Hepatocyte (in vitro differentiated cells): Measurements from ENCODE around the gene CNDP1. TPM values are rescaled to one million over a fixed set of nuclear protein-coding genes. Genes with fewer than 3 reads are reported as not detected.
A peak's percentile ranks its signal among the peaks of the same experiment; 100 is the strongest.
"Not testable (repeated sequence)": the region's sequence is repeated elsewhere in the genome, so short reads cannot be mapped to it uniquely, and the experiment has no call there.

Experiments used
- DNase-seq: peaks from one replicate; pipeline ENCODE4 v3.0.0-alpha.2; 2016; ENCODE audit warnings: low spot score
- H2AFZ ChIP-seq: fragments of 200-600 bp; sonication (generic); 2 replicates; pipeline ENCODE4 v1.6.0; 2016; ENCODE audit warnings: antibody characterized with exemption, mild to moderate bottlenecking
- H3K27ac ChIP-seq: fragments of 200-600 bp; sonication (generic); 2 replicates; pipeline ENCODE4 v1.5.1; 2016; ENCODE audit warnings: mild to moderate bottlenecking
- H3K27me3 ChIP-seq: fragments of 200-600 bp; sonication (generic); 2 replicates; pipeline ENCODE4 v1.6.1; 2016
- H3K36me3 ChIP-seq: fragments of 200-600 bp; sonication (generic); replicated peaks from 2 replicates; pipeline ENCODE4 v1.5.1; 2016; ENCODE audit warnings: low read depth; ENCODE audit not compliant: insufficient read depth
- H3K4me1 ChIP-seq: fragments of 200-600 bp; sonication (generic); 2 replicates; pipeline ENCODE4 v1.5.1; 2016; ENCODE audit warnings: mild to moderate bottlenecking, moderate library complexity; ENCODE audit not compliant: insufficient read depth
- H3K4me2 ChIP-seq: fragments of 200-600 bp; sonication (generic); 2 replicates; pipeline ENCODE4 v1.6.0; 2016
- H3K4me3 ChIP-seq: fragments of 200-600 bp; sonication (generic); 2 replicates; pipeline ENCODE4 v1.5.1; 2016; ENCODE audit warnings: mild to moderate bottlenecking
- H3K79me2 ChIP-seq: fragments of 200-600 bp; sonication (generic); 2 replicates; pipeline ENCODE4 v1.6.0; 2017; ENCODE audit warnings: mild to moderate bottlenecking
- H3K9me2 ChIP-seq: fragments of 200-600 bp; sonication (generic); replicated peaks from 2 replicates; pipeline ENCODE4 v1.6.0; 2017; ENCODE audit warnings: mild to moderate bottlenecking; ENCODE audit not compliant: insufficient read depth
- H3K9me3 ChIP-seq: fragments of 200-600 bp; sonication (generic); 2 replicates; pipeline ENCODE4 v1.5.1; 2016; ENCODE audit warnings: low read depth, mild to moderate bottlenecking
- H4K20me1 ChIP-seq: fragments of 200-600 bp; sonication (generic); 2 replicates; pipeline ENCODE4 v1.6.0; 2016; ENCODE audit warnings: mild to moderate bottlenecking; ENCODE audit not compliant: insufficient read depth, poor library complexity, severe bottlenecking
- EZH2 ChIP-seq: fragments of 200-600 bp; sonication (generic); IDR thresholded peaks from 2 replicates; pipeline ENCODE4 v1.6.1; 2016; ENCODE audit warnings: antibody characterized with exemption, mild to moderate bottlenecking, borderline replicate concordance
- EZH2phosphoT487 ChIP-seq: fragments of 200-600 bp; sonication (generic); IDR thresholded peaks from one replicate; pipeline ENCODE4 v1.6.1; 2018; ENCODE audit warnings: antibody characterized with exemption, mild to moderate bottlenecking, low read depth, moderate library complexity; ENCODE audit not compliant: unreplicated experiment, severe bottlenecking
- WGBS: methylation state at CpG from one replicate; pipeline ENCODE4 v1.1.6; 2016; ENCODE audit warnings: low lambda C conversion rate; ENCODE audit errors: missing lambda C conversion rate; 5-methylcytosine and 5-hydroxymethylcytosine counted together
- polyA plus RNA-seq: library from polyadenylated mRNA; unstranded; fragments of >200 nt; fragmentation: Nextera tagmentation; extraction: Ambion mirVana; gene quantifications from 2 replicates; pipeline ENCODE4 v1.2.1, GENCODE V29; 2016
- total RNA-seq: library from RNA; depleted of rRNA; stranded (reverse); fragments of >200 nt; gene quantifications from 2 replicates; pipeline ENCODE4 v1.2.3, GENCODE V29; 2014
- TF ChIP-seq, protein P1 (sequence below): fragments of 200-600 bp; sonication (generic); IDR thresholded peaks from 2 replicates; pipeline ENCODE4 v1.5.1; 2016; ENCODE audit warnings: antibody characterized with exemption, mild to moderate bottlenecking; ENCODE audit not compliant: poor library complexity

The CNDP1 gene
- total and polyA plus RNA-seq, 2 experiments from 2014 or later: 0.74 TPM; not detected in 1

DNA sequence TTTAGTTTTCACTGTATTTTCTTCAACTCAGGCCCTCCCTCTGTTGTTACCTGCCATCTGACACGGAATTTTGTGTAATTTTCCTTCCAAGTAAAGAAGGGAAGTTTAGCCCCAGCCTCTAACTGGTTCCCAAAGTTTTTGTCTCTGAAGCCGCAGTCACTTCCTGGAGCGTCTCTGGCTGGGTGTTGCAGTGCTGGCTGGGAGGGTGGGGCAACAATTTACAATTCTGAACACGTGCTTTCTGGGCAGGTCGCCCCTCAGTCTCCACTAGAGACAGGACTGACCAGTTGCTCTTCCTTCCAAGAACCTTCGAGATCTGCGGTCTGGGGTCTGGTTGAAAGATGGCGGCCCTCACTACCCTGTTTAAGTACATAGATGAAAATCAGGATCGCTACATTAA is 34.7 kb upstream of the CNDP1 start:
- Histone ChIP-seq H3K79me2 (peaks cover 46% of the 10 kb centered on the region), H3K4me3 (no peak overlapping the region), H3K4me2 (peak overlapping the region; percentile 60), H3K27ac (peak overlapping the region; percentile 64), H4K20me1 (no peaks in the 10 kb centered on the region), H3K9me2 (no peaks in the 10 kb centered on the region), H3K36me3 (no peaks in the 10 kb centered on the region), H3K27me3 (no peaks in the 10 kb centered on the region), H3K4me1 (peaks cover 23% of the 10 kb centered on the region), H3K9me3 (no peaks in the 10 kb centered on the region), H2AFZ (no peak overlapping the region)
- DNase-seq: peak; percentile 62
- WGBS: 64% methylated on average over 9 of the region's 9 CpGs
- TF ChIP-seq, protein P1, sequence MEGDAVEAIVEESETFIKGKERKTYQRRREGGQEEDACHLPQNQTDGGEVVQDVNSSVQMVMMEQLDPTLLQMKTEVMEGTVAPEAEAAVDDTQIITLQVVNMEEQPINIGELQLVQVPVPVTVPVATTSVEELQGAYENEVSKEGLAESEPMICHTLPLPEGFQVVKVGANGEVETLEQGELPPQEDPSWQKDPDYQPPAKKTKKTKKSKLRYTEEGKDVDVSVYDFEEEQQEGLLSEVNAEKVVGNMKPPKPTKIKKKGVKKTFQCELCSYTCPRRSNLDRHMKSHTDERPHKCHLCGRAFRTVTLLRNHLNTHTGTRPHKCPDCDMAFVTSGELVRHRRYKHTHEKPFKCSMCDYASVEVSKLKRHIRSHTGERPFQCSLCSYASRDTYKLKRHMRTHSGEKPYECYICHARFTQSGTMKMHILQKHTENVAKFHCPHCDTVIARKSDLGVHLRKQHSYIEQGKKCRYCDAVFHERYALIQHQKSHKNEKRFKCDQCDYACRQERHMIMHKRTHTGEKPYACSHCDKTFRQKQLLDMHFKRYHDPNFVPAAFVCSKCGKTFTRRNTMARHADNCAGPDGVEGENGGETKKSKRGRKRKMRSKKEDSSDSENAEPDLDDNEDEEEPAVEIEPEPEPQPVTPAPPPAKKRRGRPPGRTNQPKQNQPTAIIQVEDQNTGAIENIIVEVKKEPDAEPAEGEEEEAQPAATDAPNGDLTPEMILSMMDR: no peak

DNA sequence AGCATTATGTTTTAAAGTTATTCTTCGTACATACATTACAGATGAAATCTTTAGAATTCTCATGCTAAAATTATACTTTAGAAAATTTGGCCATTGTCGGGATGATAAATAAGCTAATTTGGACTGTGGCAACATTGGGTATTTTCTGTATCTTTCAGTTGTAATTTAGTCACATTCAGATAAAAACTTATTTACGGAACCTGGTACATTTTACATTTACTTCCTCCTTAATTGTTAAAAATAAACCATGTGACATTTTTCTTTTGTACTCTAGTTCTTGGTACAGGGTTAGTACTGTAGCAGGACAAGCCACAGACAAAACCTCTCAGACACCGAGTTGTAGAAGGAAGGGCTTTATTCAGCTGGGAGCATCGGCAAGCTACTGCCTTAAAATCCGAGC is 33.9 kb upstream of the CNDP1 start:
- H3K27me3 ChIP-seq: no peaks in the 10 kb centered on the region
- peaks cover 23% of the 10 kb centered on the region for H3K4me1 ChIP-seq
- H3K36me3 ChIP-seq: no peaks in the 10 kb centered on the region
- no peak overlapping the region for H2AFZ ChIP-seq
- no peaks in the 10 kb centered on the region for H4K20me1 ChIP-seq
- WGBS: 71% methylated on average over 6 of the region's 6 CpGs
- H3K9me3 ChIP-seq: no peaks in the 10 kb centered on the region
- peaks cover 46% of the 10 kb centered on the region for H3K79me2 ChIP-seq
- H3K4me3 ChIP-seq: no peak overlapping the region
- H3K27ac ChIP-seq: peak overlapping the region; percentile 64
- TF ChIP-seq EZH2: no peak
- TF ChIP-seq EZH2phosphoT487: no peak
- TF ChIP-seq, protein P1: no peak
- peak overlapping the region; percentile 60 for H3K4me2 ChIP-seq
- H3K9me2 ChIP-seq: no peaks in the 10 kb centered on the region
- no peak for DNase-seq

DNA sequence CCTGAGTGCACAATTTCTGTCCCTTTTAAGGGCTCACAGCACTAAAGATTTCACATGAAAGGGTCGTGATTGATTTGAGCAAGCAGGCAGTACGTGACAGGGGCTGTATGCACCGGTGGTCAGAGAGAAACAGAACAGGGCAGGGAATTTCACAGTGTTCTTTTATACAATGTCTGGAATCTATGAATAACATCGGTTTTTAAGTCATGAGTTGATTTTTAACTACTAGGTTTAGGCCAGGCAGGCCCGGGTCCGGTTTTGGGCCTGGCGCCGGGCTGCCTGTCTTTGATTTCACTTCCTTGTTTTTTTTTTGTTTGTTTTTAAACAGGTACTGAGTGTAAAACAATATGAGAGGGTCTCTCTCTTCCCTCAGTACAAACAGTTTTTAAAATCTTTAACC is 33.5 kb upstream of the CNDP1 start:
- Histone ChIP-seq H3K4me2 (peak overlapping the region; percentile 60), H3K4me1 (peaks cover 23% of the 10 kb centered on the region), H3K27ac (peak overlapping the region; percentile 64), H3K79me2 (peaks cover 46% of the 10 kb centered on the region)
- not testable (repeated sequence) for H2AFZ ChIP-seq, H3K4me3 ChIP-seq, H3K9me2 ChIP-seq, H3K9me3 ChIP-seq, H3K36me3 ChIP-seq, DNase-seq, H3K27me3 ChIP-seq, H4K20me1 ChIP-seq
- 76% methylated on average over 8 of the region's 8 CpGs for WGBS

DNA sequence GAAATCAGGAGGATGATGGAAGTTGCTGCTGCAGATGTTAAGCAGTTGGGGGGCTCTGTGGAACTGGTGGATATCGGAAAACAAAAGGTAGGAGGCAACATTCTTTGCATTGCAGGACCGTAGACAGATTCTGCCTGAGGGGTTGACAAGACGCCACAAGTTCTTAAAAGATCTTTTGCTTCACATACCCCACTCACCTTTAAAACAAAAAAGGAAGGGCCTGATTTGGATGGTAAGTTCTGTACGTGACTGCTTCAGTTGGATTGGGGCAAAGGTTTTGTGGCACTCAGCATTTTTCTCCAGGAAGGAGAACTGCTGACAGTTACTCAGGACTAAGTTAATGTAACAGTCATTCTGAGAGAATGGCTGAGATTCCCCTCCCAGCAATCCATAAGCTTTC is 32.9 kb upstream of the CNDP1 start:
- TF ChIP-seq EZH2phosphoT487 (no peak), EZH2 (no peak)
- TF ChIP-seq, protein P1: no peak
- Histone ChIP-seq H3K9me2 (no peaks in the 10 kb centered on the region), H3K79me2 (peaks cover 46% of the 10 kb centered on the region), H3K4me3 (no peak overlapping the region), H3K4me1 (peaks cover 27% of the 10 kb centered on the region), H3K27me3 (no peaks in the 10 kb centered on the region), H3K9me3 (no peaks in the 10 kb centered on the region), H3K36me3 (no peaks in the 10 kb centered on the region), H3K4me2 (peak overlapping the region; percentile 60), H4K20me1 (no peaks in the 10 kb centered on the region), H3K27ac (peak overlapping the region; percentile 64), H2AFZ (no peak overlapping the region)
- DNase-seq: no peak
- WGBS: 75% methylated on average over 4 of the region's 4 CpGs
